HPDE6-E6E7 (cell line): ENCODE data around the gene ABCA1.
"Not testable (repeated sequence)": the region's sequence is repeated elsewhere in the genome, so short reads cannot be mapped to it uniquely, and the experiment has no call there.

Source experiments
- DNase-seq: peaks from one replicate; pipeline ENCODE4 v3.0.0; 2011; ENCODE audit warnings: missing footprints; ENCODE audit errors: extremely low spot score

ABCA1 gene, protein sequence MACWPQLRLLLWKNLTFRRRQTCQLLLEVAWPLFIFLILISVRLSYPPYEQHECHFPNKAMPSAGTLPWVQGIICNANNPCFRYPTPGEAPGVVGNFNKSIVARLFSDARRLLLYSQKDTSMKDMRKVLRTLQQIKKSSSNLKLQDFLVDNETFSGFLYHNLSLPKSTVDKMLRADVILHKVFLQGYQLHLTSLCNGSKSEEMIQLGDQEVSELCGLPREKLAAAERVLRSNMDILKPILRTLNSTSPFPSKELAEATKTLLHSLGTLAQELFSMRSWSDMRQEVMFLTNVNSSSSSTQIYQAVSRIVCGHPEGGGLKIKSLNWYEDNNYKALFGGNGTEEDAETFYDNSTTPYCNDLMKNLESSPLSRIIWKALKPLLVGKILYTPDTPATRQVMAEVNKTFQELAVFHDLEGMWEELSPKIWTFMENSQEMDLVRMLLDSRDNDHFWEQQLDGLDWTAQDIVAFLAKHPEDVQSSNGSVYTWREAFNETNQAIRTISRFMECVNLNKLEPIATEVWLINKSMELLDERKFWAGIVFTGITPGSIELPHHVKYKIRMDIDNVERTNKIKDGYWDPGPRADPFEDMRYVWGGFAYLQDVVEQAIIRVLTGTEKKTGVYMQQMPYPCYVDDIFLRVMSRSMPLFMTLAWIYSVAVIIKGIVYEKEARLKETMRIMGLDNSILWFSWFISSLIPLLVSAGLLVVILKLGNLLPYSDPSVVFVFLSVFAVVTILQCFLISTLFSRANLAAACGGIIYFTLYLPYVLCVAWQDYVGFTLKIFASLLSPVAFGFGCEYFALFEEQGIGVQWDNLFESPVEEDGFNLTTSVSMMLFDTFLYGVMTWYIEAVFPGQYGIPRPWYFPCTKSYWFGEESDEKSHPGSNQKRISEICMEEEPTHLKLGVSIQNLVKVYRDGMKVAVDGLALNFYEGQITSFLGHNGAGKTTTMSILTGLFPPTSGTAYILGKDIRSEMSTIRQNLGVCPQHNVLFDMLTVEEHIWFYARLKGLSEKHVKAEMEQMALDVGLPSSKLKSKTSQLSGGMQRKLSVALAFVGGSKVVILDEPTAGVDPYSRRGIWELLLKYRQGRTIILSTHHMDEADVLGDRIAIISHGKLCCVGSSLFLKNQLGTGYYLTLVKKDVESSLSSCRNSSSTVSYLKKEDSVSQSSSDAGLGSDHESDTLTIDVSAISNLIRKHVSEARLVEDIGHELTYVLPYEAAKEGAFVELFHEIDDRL (N-terminal part only)

GRCh38 chr9:104927912-104928740 is at the start of gene ABCA1:
ABCA1 (minus strand) TSS chr9:104928155; CDS start chr9:104903679, 24,476 bp downstream.
- DNase-seq: peak; percentile 70

DNA sequence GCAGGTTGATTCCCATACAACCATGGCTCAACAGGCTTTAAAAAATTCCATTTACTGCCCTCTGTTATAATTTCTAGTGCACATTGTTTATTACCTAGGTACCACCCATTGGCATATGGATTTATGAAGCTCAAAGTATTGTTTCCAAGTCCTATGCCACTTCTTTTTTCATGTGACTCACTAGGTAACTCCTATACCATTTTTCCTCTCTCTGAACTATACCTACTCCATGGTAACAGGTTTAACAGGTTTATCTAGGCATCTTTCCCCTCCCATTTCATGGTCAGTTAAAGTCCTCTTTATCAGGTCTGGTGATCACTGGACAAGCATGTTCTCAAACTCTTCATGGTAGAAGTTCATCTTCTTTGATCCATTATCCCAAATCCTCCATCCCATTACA is 49.6 kb upstream of the ABCA1 start:
- DNase-seq: no peak

DNA sequence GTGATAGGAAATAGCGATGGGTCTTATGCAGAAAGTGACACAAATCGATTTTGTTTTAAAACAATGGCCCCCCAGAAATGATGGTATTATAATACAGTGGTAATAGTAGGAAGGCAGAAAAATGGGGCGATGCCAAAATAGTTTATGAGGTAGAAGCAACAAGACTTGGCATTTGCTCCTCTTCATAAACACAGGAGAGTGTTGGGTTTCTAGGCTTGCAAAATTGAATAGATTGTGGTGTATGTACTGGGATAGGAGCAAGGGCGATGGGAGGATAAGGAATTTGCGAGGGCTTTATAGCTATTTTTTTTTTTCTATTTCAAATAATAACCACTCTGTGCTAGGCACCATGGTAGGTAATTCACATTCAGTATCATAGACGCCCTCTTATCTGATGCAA is 49.2 kb upstream of the ABCA1 start:
- DNase-seq: no peak

- not testable (repeated sequence) for DNase-seq
These were observed 48.1 kb upstream of the ABCA1 start for GRCh38 chr9:104975966-104976595.

- DNase-seq: no peak
These were observed 46.4 kb upstream of the ABCA1 start for GRCh38 chr9:104974053-104974962.

GRCh38 chr9:104972242-104972866 is 44.4 kb upstream of the ABCA1 start:
- no peak for DNase-seq

- DNase-seq: no peak
These were observed 43.6 kb upstream of the ABCA1 start for GRCh38 chr9:104971511-104971910.

DNA sequence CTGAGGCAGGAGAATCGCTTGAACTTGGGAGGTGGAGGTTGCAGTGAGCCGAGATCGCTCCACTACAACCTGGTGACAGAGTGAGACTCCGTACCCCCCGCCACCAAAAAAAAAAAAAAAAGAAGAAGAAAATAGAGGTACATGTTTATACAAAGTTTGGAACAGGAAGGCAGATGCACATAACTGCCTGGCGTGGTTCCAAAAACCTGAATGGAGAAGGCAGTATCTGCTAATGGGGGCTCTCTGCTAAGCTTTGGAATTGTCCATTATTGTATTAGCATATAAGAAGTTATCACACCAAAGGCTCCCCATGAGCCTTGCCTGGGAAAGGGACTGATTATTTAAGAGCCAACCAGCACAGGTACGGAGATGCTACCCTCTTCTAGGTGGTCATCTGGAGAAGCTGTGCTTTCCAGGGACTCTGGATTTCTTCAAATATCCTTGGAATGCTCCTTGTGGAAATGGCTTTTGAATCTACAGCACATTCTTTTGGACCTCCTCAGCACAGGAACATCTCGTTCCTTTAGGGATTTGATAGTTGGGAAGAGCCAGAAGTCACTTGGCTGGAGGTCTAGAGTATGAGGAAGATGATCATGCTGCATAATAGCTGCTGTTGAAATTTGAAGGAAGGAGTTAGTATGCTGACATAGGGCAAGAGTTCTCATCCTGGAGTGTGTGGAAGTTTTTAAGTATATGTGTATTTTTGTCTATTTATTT is 42.5 kb upstream of the ABCA1 start:
- no peak for DNase-seq

- no peak for DNase-seq
These were observed 41.2 kb upstream of the ABCA1 start for GRCh38 chr9:104969116-104969515.

- peak; percentile 77 for DNase-seq
These were observed 40.3 kb upstream of the ABCA1 start for GRCh38 chr9:104968025-104968982.

DNA sequence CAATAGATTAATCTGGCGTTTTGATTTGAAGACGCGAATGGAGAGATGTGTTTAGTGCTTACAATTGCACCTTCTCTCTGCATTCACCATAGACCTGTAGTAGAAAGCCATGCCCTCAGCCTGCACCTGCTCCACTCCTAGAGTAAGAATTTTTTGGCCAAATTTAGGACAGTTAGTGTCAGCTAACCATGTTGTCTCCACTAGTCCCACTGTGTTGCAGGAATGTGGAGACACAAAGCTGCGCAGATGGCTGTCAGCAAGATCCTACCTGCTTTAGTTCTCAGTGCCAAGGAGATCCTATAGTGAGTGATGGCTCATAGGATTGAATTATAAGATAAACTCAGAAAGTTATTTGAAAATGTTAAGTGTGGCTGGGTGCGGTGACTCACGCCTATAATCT is 35.1 kb upstream of the ABCA1 start:
- DNase-seq: no peak

DNA sequence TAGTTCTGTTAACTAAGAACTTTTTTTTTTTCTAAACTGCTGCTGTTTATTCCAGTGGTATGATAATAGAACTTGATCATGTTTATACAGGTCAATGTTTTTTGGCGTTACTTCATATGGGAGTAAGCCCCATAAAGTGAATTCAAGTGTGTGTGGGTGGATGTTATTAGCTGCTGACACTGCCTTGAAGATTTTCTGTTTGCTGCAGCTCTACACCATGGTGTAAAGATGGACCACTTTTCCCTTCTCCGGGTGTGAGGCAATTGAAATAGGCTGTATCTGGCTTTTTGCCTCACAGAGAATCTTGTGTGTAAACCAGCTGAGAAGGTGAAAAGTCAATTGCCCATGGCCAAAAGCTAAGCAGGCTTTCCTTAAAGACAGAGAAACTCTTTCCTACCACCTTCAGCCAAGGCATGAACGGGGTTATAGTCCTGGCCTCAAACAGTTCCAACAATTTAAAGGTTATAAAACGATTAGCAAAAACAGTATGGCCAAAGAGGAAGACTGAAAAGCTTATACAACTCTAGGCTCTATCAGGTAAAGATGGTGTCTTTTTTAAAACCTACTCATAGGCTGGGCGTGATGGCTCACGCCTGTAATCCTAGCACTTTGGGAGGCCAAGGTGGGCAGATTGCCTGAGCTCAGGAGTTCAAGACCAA is 33.9 kb upstream of the ABCA1 start:
- DNase-seq: no peak

GRCh38 chr9:104961238-104961637 is 33.3 kb upstream of the ABCA1 start:
- DNase-seq: peak; percentile 79

- no peak for DNase-seq
These were observed 32.7 kb upstream of the ABCA1 start for GRCh38 chr9:104960662-104961061.

DNA sequence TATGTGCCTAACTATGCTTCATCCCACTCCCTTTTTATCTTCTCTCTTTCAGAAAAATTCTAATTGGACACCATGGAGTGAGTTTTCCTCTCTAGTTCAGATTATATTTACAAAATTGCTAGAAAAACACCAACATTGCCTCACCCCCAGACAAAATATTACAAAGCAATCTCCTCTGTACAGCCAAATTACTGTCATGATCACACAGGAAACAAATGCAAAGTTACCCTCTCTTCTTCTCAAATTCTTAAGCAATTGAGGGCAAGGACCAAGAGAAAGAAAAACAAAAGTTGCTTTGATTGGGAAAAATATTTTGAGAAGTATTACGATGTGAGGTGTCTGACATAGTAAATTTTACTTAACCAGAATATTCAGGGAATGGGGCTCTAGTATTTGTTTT is 30.8 kb upstream of the ABCA1 start:
- no peak for DNase-seq

DNA sequence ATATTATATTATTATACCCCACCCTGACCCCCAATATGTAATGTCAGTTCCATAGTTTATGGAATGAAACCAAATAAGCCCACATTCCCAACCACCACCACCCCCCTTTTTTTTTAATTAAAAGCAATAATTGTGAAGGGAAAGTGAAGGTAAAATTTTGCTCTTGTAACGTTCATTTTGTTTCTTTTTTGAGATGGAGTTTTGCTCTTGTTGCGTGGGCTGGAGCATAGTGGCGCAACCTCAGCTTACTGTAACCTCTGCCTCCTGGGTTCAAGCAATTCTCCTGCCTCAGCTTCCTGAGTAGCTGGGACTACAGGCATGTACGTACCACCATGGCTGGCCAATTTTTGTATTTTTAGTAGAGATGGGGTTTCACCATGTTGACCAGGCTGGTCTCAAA is 30.1 kb upstream of the ABCA1 start:
- not testable (repeated sequence) for DNase-seq

GRCh38 chr9:104951487-104951886 is 23.5 kb upstream of the ABCA1 start:
- no peak for DNase-seq
